Left lung (tissue), 10 donors: ENCODE measurements around the gene TM4SF5. TPM values are rescaled to one million over a fixed set of nuclear protein-coding genes. Genes with fewer than 3 reads are reported as not detected.

ENCODE experiments used
- ATAC-seq: fragments of 200-7000 bp; cut with Tn5 transposase; one replicate; pipeline ENCODE4 v1.9.1; 2020; ENCODE audit warnings: moderate library complexity
- DNase-seq, 4 donors: peaks; one replicate each; pipeline ENCODE4 v3.0.0-alpha.2; 2013 to 2020
- H3K27ac ChIP-seq, 2 donors: fragments of 200-600 bp; sonication (generic) in 1 of 2; one replicate each; pipeline versions ENCODE4 v1.5.0 to v1.8.0; 2020 to 2021
- H3K27me3 ChIP-seq, 2 donors: fragments of 200-600 bp; sonication (generic) in 1 of 2; one replicate each; pipeline versions ENCODE4 v1.5.0 to v1.8.0; 2020 to 2021
- H3K36me3 ChIP-seq, 2 donors: fragments of 200-600 bp; sonication (generic) in 1 of 2; one replicate each; pipeline versions ENCODE4 v1.5.0 to v1.8.0; 2020 to 2021
- H3K4me1 ChIP-seq, 2 donors: fragments of 200-600 bp; one replicate each; pipeline ENCODE4 v1.8.0; 2021
- H3K4me3 ChIP-seq, 2 donors: fragments of 200-600 bp; sonication (generic) in 1 of 2; one replicate each; pipeline versions ENCODE4 v1.5.0 to v1.8.0; 2020 to 2021; ENCODE audit warnings: mild to moderate bottlenecking in 1 of 2
- H3K9me3 ChIP-seq, 2 donors: fragments of 200-600 bp; sonication (generic) in 1 of 2; one replicate each; pipeline versions ENCODE4 v1.5.0 to v1.8.0; 2020 to 2021
- CTCF ChIP-seq, 2 donors: fragments of 200-600 bp; sonication (generic) in 1 of 2; IDR thresholded peaks; one replicate each; pipeline versions ENCODE4 v1.5.0 to v1.8.0; 2021; ENCODE audit warnings: antibody characterized with exemption in 2 of 2
- intact Hi-C, 2 donors: fragments of 100-400 bp; cut with DNase I; formaldehyde crosslinking; loops; one replicate each; pipeline versions ENCODE4 v1.11.2 to v1.14.2; 2022
- polyA plus RNA-seq, 6 donors: library from polyadenylated mRNA; unstranded; fragments of 120-200 nt; gene quantifications; one replicate each; pipeline ENCODE4 v1.2.1, GENCODE V29; 2013; ENCODE audit not compliant: insufficient read length in 6 of 6
- total RNA-seq, 2 donors: library from RNA; stranded (reverse); fragmentation: NEBNext Ultra II Directional; extraction: Animal tissue kit (Norgen Biotek cat#: 25700); gene quantifications; one replicate each; pipeline ENCODE4 v1.2.1, GENCODE V29; 2021
- donor health status: DM: no; HTN: yes; CAD: no.
- donor health status: DM: no; HTN: no; CAD: no.

Gene TM4SF5
- total and polyA plus RNA-seq, 8 donors, result not detected

DNA sequence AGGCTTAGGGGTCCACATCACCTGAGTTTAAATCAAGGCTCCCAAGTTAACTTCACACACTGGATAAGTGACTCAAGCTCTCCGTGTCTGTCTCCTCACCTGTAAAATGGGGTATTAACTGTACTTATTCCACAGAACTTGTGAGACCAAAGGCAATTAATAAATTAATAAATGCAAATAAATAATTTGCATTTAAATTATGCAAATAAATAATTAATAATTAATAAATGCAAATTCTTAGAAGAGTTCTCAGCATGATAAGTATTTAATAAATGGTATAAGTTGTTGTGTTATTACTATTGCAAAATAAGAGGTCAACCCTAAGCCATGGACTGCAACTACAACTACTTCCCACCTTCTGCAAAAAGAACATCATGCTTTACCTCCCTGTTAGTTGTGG is 18.3 kb upstream of the TM4SF5 start:
- H3K4me3 ChIP-seq, result no peak overlapping the region
- H3K4me1 ChIP-seq, result peaks cover 0 to 26% of the 10 kb centered on the region in 2 donors
- H3K9me3 ChIP-seq, result no peaks in the 10 kb centered on the region
- intact Hi-C loops, result no loop called here
- H3K27me3 ChIP-seq, result peaks cover 0 to 49% of the 10 kb centered on the region in 2 donors
- ATAC-seq (no peak), DNase-seq (no peak)
- H3K36me3 ChIP-seq, result no peaks in the 10 kb centered on the region
- H3K27ac ChIP-seq, result no peak overlapping the region
- TF ChIP-seq CTCF (IDR thresholded peaks at IDR 0.05), result no peak

GRCh38 chr17:4759776-4760236 is 11.9 kb upstream of the TM4SF5 start:
- H3K36me3 ChIP-seq, result no peaks in the 10 kb centered on the region
- ATAC-seq, result peak; percentile 66
- H3K4me3 ChIP-seq, result no peak overlapping the region
- intact Hi-C loops, result no loop called here
- no peak overlapping the region for H3K27ac ChIP-seq
- H3K9me3 ChIP-seq, result no peaks in the 10 kb centered on the region
- H3K27me3 ChIP-seq, result peaks cover 0 to 10% of the 10 kb centered on the region in 2 donors
- DNase-seq, result no peak
- no peak for TF ChIP-seq CTCF (IDR thresholded peaks at IDR 0.05)
- H3K4me1 ChIP-seq, result peaks cover 0 to 12% of the 10 kb centered on the region in 2 donors

- intact Hi-C loops, result no loop called here
- TF ChIP-seq CTCF (IDR thresholded peaks at IDR 0.05), result no peak
- DNase-seq (no peak), ATAC-seq (peak; percentile 68)
- Histone ChIP-seq H3K27me3 (no peaks in the 10 kb centered on the region), H3K27ac (peak overlapping the region in 1 of 2 donors; percentile 89), H3K4me1 (peaks cover 0 to 52% of the 10 kb centered on the region in 2 donors), H3K36me3 (no peaks in the 10 kb centered on the region), H3K9me3 (no peaks in the 10 kb centered on the region), H3K4me3 (no peak overlapping the region)
Measured at GRCh38 chr17:4764595-4764994, 7.1 kb upstream of the TM4SF5 start.

GRCh38 chr17:4766201-4766600 is 5.5 kb upstream of the TM4SF5 start:
- Histone ChIP-seq H3K4me3 (no peak overlapping the region), H3K36me3 (no peaks in the 10 kb centered on the region), H3K4me1 (peaks cover 0 to 57% of the 10 kb centered on the region in 2 donors), H3K27ac (peak overlapping the region; percentile 59 to 89), H3K27me3 (no peaks in the 10 kb centered on the region), H3K9me3 (no peaks in the 10 kb centered on the region)
- ATAC-seq, result peak; percentile 55
- DNase-seq, result peak in 1 of 4 donors; percentile 66
- no peak for TF ChIP-seq CTCF (IDR thresholded peaks at IDR 0.05)
- intact Hi-C loops, result no loop called here

GRCh38 chr17:4766723-4767122 is 5.0 kb upstream of the TM4SF5 start:
- Histone ChIP-seq H3K4me3 (no peak overlapping the region), H3K27ac (peak overlapping the region; percentile 41 to 89), H3K4me1 (peaks cover 0 to 57% of the 10 kb centered on the region in 2 donors), H3K36me3 (no peaks in the 10 kb centered on the region), H3K27me3 (peaks cover 0 to 4% of the 10 kb centered on the region in 2 donors), H3K9me3 (no peaks in the 10 kb centered on the region)
- intact Hi-C loops, result no loop called here
- TF ChIP-seq CTCF (IDR thresholded peaks at IDR 0.05), result no peak
- peak; percentile 39 for ATAC-seq
- no peak for DNase-seq
